ENCODE results near the gene MPST.

The MPST gene

GRCh38 chr22:37018815-37019308 lies 680 bp upstream of the MPST start (continued):
- TF ChIP-seq ZNF280C (tag by site-specific recombination; IDR thresholded peaks at IDR 0.05) = no peak
- no peak for TF ChIP-seq MZF1 (tag by site-specific recombination; IDR thresholded peaks at IDR 0.05; ENCODE audit: borderline replicate concordance)
- TF ChIP-seq ZNF600 (tag by site-specific recombination; IDR thresholded peaks at IDR 0.05) = no peak
- peak; percentile 75 for TF ChIP-seq KLF9 (tag by site-specific recombination; IDR thresholded peaks at IDR 0.05; ENCODE audit: low read depth)
- peak; percentile 62 for TF ChIP-seq KLF8 (tag by site-specific recombination; IDR thresholded peaks at IDR 0.05)
- no peak for TF ChIP-seq ZNF571 (tag by site-specific recombination; IDR thresholded peaks at IDR 0.05)
- TF ChIP-seq ZNF639 (tag by site-specific recombination; IDR thresholded peaks at IDR 0.05) = no peak
- TF ChIP-seq ZNF645 (tag by site-specific recombination; IDR thresholded peaks at IDR 0.05) = no peak

- H3K4me3 ChIP-seq (ENCODE audit: low read depth, low read length) = peak overlapping the region; percentile 82
- ChIA-PET CTCF (interaction anchor here (0.9 to 4.3 kb wide), 5 partner anchors 11 to 34 kb away, joined by 4 to 39 read pairs (median 12); no protein-coding TSS in a partner anchor), POLR2A (interaction anchor here (1.1 to 3.0 kb wide), 6 partner anchors 7 to 177 kb away, joined by 3 to 13 read pairs (median 6); no protein-coding TSS in a partner anchor)
- no peaks in the 10 kb centered on the region for H3K9me3 ChIP-seq (ENCODE audit: control insufficient read depth, insufficient read depth, low read depth, low read length)
- H3K27ac ChIP-seq (ENCODE audit: extremely low read depth, low read depth, low read length) = peak overlapping the region; percentile 97
- TF ChIP-seq ZNF391 (tag by site-specific recombination; IDR thresholded peaks at IDR 0.05; ENCODE audit: borderline replicate concordance, low read depth) (0 out of 2 replicates have a peak, but pooled peaks have one; percentile 2), BCL6B (tag by site-specific recombination; IDR thresholded peaks at IDR 0.05) (no peak), SCRT2 (tag by site-specific recombination; IDR thresholded peaks at IDR 0.05) (no peak), ZNF335 (tag by site-specific recombination; conservative IDR thresholded peaks at IDR 0.05) (peak; percentile 52; the same call in 1 of the 2 replicates), ZNF610 (tag by site-specific recombination; IDR thresholded peaks at IDR 0.05; ENCODE audit: borderline replicate concordance) (0 out of 2 replicates have a peak, but pooled peaks have one; percentile 9)
- peaks cover 4 to 39% of the 10 kb centered on the region in 2 experiments; a peak in 2 of 3 replicates for H3K36me3 ChIP-seq (ENCODE audit: control insufficient read depth in 2 of 2, insufficient read depth in 1 of 2, low read length in 2 of 2)
- H3K4me1 ChIP-seq (ENCODE audit: control insufficient read depth, insufficient read depth, low read length) = no peaks in the 10 kb centered on the region
These were observed 594 bp downstream of the MPST start for GRCh38 chr22:37020192-37020479.

GRCh38 chr22:37021041-37021440 lies 1.5 kb downstream of the MPST start:
- Histone ChIP-seq H3K27ac (ENCODE audit: extremely low read depth, low read depth, low read length) (no peak overlapping the region), H3K4me1 (ENCODE audit: control insufficient read depth, insufficient read depth, low read length) (no peaks in the 10 kb centered on the region), H3K4me3 (ENCODE audit: low read depth, low read length) (no peak overlapping the region), H3K36me3 (ENCODE audit: control insufficient read depth in 2 of 2, insufficient read depth in 1 of 2, low read length in 2 of 2) (peaks cover 6 to 48% of the 10 kb centered on the region in 2 experiments; a peak in 2 of 3 replicates), H3K9me3 (ENCODE audit: control insufficient read depth, insufficient read depth, low read depth, low read length) (no peaks in the 10 kb centered on the region)
- ChIA-PET CTCF (interaction anchor here (0.6 to 4.3 kb wide), 16 partner anchors 10 to 1116 kb away, joined by 3 to 39 read pairs (median 5); no protein-coding TSS in a partner anchor), POLR2A (interaction anchor here (1.1 kb wide), 1 partner anchor 20 kb away, joined by 3 read pairs; no protein-coding TSS in a partner anchor)
- no peak for TF ChIP-seq ZNF548 (tag by site-specific recombination; IDR thresholded peaks at IDR 0.05)
- no peak for TF ChIP-seq ZBTB20 (tag by site-specific recombination; IDR thresholded peaks at IDR 0.05)
